Body of pancreas (tissue), 4 donors: ENCODE results near the gene HES6. TPM values are rescaled to one million over a fixed set of nuclear protein-coding genes. Genes with fewer than 3 reads are reported as not detected.

Experiments
- ATAC-seq: fragments of 150-250 bp; one replicate; pipeline ENCODE4 v1.9.1; 2016
- DNase-seq, 4 donors: peaks; one replicate each; pipeline ENCODE4 v3.0.0-alpha.2; 2019
- H3K27ac ChIP-seq, 4 donors: fragments of 200-600 bp; sonication (generic); 1 replicate in 3 of 4; 2 replicates in 1 of 4; pipeline versions ENCODE4 v1.5.1 to v1.6.1; 2016 to 2019; ENCODE audit warnings: mild to moderate bottlenecking in 1 of 4, mixed read lengths in 1 of 4, moderate library complexity in 1 of 4
- H3K27me3 ChIP-seq, 2 donors: fragments of 200-600 bp; sonication (generic); one replicate each; pipeline ENCODE4 v1.6.0; 2016; ENCODE audit warnings: mild to moderate bottlenecking in 1 of 2
- H3K36me3 ChIP-seq, 2 donors: fragments of 200-600 bp; sonication (generic); replicated peaks in 1 of 2; 2 replicates each; pipeline ENCODE4 v1.5.1; 2016; ENCODE audit warnings: low read depth in 2 of 2; ENCODE audit not compliant: insufficient read depth in 1 of 2
- H3K4me1 ChIP-seq: fragments of 200-600 bp; sonication (generic); one replicate; pipeline ENCODE4 v1.6.0; 2016
- H3K4me3 ChIP-seq, 2 donors: fragments of 200-600 bp; sonication (generic); 1 replicate in 1 of 2; 2 replicates in 1 of 2; pipeline ENCODE4 v1.5.1; 2016 to 2019
- H3K9me3 ChIP-seq, 3 donors: fragments of 200-600 bp; sonication (generic); 1 replicate in 2 of 3; 2 replicates in 1 of 3; pipeline ENCODE4 v1.5.1; 2016
- CTCF ChIP-seq, 7 experiments: fragments of 450-650 bp in 4 of 7; fragments of 200-600 bp in 3 of 7; sonication (generic) in 3 of 7; IDR thresholded peaks; one replicate each; pipeline ENCODE4 v1.5.1; 2016 to 2019; ENCODE audit warnings: antibody characterized with exemption in 7 of 7
- POLR2A ChIP-seq, 3 donors: fragments of 450-650 bp; IDR thresholded peaks; one replicate each; pipeline ENCODE4 v1.6.1; 2016; ENCODE audit warnings: antibody characterized with exemption in 3 of 3, mild to moderate bottlenecking in 2 of 3
- WGBS, 2 donors: methylation state at CpG; one replicate each; pipeline ENCODE4 v1.1.5; 2017; 5-methylcytosine and 5-hydroxymethylcytosine counted together
- intact Hi-C: fragments of 100-400 bp; cut with DNase I; formaldehyde crosslinking; loops from one replicate; pipeline ENCODE4 v1.15.1; 2023
- total RNA-seq, 2 donors: library from RNA; depleted of rRNA; stranded (reverse); fragments of >200 nt; gene quantifications; one replicate each; pipeline ENCODE4 v1.1.0, GENCODE V29; 2016

Gene HES6
- total RNA-seq, 2 donors from 2014 or later, result 15.5 to 29.3 TPM

GRCh38 chr2:238280083-238280825, 40.4 kb upstream of the HES6 start:
- Histone ChIP-seq H3K27ac (no peak overlapping the region), H3K4me3 (no peak overlapping the region), H3K9me3 (no peaks in the 10 kb centered on the region), H3K27me3 (no peaks in the 10 kb centered on the region), H3K4me1 (peaks cover 34% of the 10 kb centered on the region), H3K36me3 (peaks cover 7 to 8% of the 10 kb centered on the region in 2 donors)
- intact Hi-C loops, result no loop called here
- no peak for TF ChIP-seq CTCF (IDR thresholded peaks at IDR 0.05)
- TF ChIP-seq POLR2A (IDR thresholded peaks at IDR 0.05), result no peak
- WGBS, 2 donors, result 84 to 90% methylated on average over 11 to 12 of the region's 12 CpGs
- DNase-seq, result no peak
- ATAC-seq, result no peak

- H3K27me3 ChIP-seq, result no peaks in the 10 kb centered on the region
- DNase-seq (no peak), ATAC-seq (no peak)
- WGBS, 2 donors, result 69 to 81% methylated on average over 5 to 6 of the region's 6 CpGs
- intact Hi-C loops, result no loop called here
- no peak overlapping the region for H3K27ac ChIP-seq
- H3K36me3 ChIP-seq, result peaks cover 8 to 11% of the 10 kb centered on the region in 2 donors
- H3K4me3 ChIP-seq, result no peak overlapping the region
- H3K4me1 ChIP-seq, result peaks cover 25% of the 10 kb centered on the region
- TF ChIP-seq POLR2A (IDR thresholded peaks at IDR 0.05) (no peak), CTCF (IDR thresholded peaks at IDR 0.05) (no peak)
- H3K9me3 ChIP-seq, result no peaks in the 10 kb centered on the region
These were observed 39.5 kb upstream of the HES6 start for GRCh38 chr2:238279324-238279682.

DNA sequence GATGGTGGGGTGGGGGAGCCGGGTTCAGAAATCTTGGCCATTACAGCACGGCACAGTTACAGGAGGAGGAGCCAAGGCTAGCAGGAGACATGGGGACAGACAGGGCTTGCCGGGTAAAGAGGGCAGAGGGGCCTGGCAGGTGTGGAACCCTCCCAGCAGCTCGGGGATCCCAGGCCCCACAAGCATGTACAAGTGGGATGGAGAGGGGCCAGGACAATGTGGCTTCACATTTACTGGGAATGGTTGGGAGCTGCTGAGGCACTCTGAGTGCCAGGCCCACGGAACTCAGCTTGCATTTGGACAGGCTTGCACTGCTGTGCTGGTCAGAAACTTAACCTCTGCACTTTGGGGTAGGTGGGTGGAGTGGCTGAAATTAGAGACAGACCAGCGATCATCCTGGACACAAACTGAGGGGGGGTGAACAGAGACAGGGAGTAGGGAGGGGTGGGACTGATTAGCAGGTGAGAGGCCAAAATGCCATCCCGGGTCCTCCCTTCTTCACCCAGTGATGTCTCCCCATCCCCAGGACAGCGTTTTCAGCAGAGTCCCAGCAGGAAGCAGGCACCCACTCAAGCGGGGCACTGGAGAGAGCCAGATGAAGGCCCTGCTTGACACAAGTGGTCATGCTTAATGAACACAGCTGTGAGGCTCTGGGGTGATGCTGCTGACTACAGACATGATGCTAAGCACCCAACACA, 38.9 kb upstream of the HES6 start:
- no peak for TF ChIP-seq CTCF (IDR thresholded peaks at IDR 0.05)
- no peak for TF ChIP-seq POLR2A (IDR thresholded peaks at IDR 0.05)
- WGBS, 2 donors, result 66 to 81% methylated on average over 7 to 9 of the region's 9 CpGs
- ATAC-seq (no peak), DNase-seq (peak in 1 of 4 donors; percentile 7)
- H3K9me3 ChIP-seq, result no peaks in the 10 kb centered on the region
- peaks cover 20% of the 10 kb centered on the region for H3K4me1 ChIP-seq
- no peak overlapping the region for H3K27ac ChIP-seq
- H3K27me3 ChIP-seq, result no peaks in the 10 kb centered on the region
- intact Hi-C loops, result no loop called here
- no peak overlapping the region for H3K4me3 ChIP-seq
- H3K36me3 ChIP-seq, result peaks cover 8 to 11% of the 10 kb centered on the region in 2 donors

DNA sequence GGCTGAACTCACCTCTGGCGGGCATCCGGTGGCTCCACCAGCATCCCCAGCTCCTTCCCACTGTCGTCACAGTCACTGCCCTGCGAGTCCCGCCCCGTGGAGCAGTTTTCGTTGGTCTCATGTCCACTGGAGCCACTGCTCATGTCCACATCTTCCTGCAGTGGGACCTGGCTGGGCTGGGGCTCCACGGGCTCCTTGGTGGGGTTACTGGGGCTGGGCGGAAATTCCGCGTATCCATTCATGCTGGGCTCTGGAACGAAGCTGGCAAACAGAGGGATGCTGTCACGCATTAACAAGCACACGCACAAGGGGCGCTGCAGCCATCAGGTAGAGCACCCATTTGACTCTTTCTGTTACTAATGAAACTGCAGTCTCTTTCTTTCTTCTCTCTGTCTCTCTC, 37.9 kb upstream of the HES6 start:
- Histone ChIP-seq H3K9me3 (no peaks in the 10 kb centered on the region), H3K36me3 (peaks cover 11 to 15% of the 10 kb centered on the region in 2 donors), H3K4me1 (peaks cover 9% of the 10 kb centered on the region), H3K27ac (no peak overlapping the region), H3K4me3 (no peak overlapping the region), H3K27me3 (no peaks in the 10 kb centered on the region)
- DNase-seq (peak in 1 of 4 donors; percentile 10), ATAC-seq (no peak)
- intact Hi-C loops, result no loop called here
- TF ChIP-seq POLR2A (IDR thresholded peaks at IDR 0.05) (no peak), CTCF (IDR thresholded peaks at IDR 0.05) (peak in 2 of 7 experiments; percentile 22)
- 76 to 80% methylated on average over 15 of the region's 15 CpGs for WGBS, 2 donors
